PFSK-1 (cell line): ENCODE data around the gene PPP1CC.

Source experiments
- POLR2AphosphoS5 ChIP-seq: IDR thresholded peaks from 2 replicates; pipeline ENCODE4 v1.6.1; 2012; ENCODE audit warnings: low read depth, mild to moderate bottlenecking, control low read depth, low read length, moderate library complexity
- TAF1 ChIP-seq: IDR thresholded peaks from 2 replicates; pipeline ENCODE4 v1.6.1; 2012; ENCODE audit warnings: low read length, control low read depth, borderline replicate concordance; ENCODE audit not compliant: insufficient read depth
- TF ChIP-seq, protein P1 (sequence below), 2 experiments: IDR thresholded peaks; 2 replicates each; pipeline versions ENCODE4 v1.6.1 to v1.8.0; 2011 to 2012; ENCODE audit warnings: low read depth in 2 of 2, low read length in 2 of 2, control low read depth in 1 of 2, inconsistent platforms in 1 of 2, mild to moderate bottlenecking in 1 of 2, moderate library complexity in 1 of 2; ENCODE audit not compliant: insufficient read depth in 1 of 2

DNA sequence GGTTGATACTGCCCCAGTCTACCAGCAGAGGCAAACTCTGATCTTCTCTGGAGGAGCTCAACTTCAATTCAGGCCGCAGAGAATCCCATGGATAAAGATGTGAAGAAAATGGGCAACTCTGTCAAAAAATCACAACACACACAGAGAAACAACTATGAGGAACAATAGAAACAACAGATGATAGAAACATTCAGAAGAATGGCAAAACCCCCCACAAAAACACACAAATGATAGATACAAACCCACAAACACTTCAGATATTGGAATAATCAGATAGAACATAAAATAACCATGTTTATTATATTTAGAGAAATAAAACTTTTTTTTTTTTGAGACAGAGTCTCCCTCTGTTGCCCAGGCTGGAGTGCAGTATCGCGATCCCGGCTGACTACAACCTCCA, 33.8 kb downstream of the PPP1CC start:
- TF ChIP-seq POLR2AphosphoS5 (no peak), TAF1 (no peak)
- TF ChIP-seq, protein P1, sequence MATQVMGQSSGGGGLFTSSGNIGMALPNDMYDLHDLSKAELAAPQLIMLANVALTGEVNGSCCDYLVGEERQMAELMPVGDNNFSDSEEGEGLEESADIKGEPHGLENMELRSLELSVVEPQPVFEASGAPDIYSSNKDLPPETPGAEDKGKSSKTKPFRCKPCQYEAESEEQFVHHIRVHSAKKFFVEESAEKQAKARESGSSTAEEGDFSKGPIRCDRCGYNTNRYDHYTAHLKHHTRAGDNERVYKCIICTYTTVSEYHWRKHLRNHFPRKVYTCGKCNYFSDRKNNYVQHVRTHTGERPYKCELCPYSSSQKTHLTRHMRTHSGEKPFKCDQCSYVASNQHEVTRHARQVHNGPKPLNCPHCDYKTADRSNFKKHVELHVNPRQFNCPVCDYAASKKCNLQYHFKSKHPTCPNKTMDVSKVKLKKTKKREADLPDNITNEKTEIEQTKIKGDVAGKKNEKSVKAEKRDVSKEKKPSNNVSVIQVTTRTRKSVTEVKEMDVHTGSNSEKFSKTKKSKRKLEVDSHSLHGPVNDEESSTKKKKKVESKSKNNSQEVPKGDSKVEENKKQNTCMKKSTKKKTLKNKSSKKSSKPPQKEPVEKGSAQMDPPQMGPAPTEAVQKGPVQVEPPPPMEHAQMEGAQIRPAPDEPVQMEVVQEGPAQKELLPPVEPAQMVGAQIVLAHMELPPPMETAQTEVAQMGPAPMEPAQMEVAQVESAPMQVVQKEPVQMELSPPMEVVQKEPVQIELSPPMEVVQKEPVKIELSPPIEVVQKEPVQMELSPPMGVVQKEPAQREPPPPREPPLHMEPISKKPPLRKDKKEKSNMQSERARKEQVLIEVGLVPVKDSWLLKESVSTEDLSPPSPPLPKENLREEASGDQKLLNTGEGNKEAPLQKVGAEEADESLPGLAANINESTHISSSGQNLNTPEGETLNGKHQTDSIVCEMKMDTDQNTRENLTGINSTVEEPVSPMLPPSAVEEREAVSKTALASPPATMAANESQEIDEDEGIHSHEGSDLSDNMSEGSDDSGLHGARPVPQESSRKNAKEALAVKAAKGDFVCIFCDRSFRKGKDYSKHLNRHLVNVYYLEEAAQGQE (IDR thresholded peaks at IDR 0.05; ENCODE audit: insufficient read depth in 1 of 2, low read depth in 2 of 2, low read length in 2 of 2) = no peak
